ENCODE data around the gene YIPF4.
"Not testable (repeated sequence)": the region's sequence is repeated elsewhere in the genome, so short reads cannot be mapped to it uniquely, and the experiment has no call there.

The YIPF4 gene

DNA sequence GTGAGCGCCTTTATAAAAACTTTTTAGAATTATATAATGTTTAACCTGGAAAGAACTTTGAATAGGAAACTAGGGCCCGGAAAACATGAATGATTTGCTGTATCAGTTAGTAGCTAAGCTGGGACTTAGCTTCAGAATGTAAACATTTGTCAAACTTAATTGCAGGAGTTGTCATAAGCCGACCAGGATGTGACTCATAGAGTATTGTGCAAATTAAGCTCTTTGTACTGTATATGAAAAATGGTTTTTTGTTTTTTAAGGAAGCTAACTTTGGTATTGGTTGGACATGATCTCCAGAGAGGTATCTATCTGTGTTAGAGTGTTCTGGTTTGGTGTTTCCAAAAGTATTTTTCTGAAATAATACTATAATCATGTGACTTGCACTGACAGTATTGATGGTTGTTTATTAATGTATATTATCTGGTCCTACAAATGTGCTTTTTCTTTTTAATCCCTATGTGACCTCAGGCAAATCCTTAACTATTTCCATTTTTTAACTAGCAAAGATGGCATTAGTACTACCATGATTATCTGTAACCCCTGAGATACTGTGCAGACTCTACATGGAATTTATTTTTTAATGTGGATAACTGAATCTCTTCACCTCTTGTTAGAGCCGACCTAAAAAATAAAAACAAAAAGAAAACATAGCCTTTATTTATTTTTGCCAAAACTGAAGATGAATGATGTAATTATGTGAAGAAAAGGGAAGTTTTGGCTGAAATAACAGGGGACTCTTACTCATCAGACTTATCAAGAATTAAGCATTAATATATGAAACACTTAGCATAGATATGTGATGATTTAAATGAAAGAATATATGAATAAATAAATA lies 11.7 kb downstream of the YIPF4 start:
- DNase-seq (ENCODE audit: low spot score), result no peak

- DNase-seq (ENCODE audit: low spot score), result no peak
Observed at GRCh38 chr2:32290000-32290339, 12.3 kb downstream of the YIPF4 start.

GRCh38 chr2:32291746-32292145 lies 14.0 kb downstream of the YIPF4 start:
- no peak for DNase-seq (ENCODE audit: low spot score)

DNA sequence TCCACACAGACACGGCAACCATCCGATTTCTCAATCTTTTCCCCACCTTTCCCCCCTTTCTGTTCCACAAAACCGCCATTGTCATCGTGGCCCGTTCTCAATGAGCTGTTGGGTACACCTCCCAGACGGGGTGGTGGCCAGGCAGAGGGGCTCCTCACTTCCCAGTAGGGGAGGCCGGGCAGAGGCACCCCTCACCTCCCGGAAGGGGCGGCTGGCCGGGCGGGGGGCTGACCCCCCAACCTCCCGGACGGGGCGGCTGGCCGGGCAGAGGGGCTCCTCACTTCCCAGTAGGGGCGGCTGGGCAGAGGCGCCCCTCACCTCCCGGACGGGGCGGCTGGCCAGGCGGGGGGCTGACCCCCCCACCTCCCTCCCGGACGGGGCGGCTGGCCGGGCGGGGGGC lies 15.8 kb downstream of the YIPF4 start:
- not testable (repeated sequence) for DNase-seq (ENCODE audit: low spot score)

- not testable (repeated sequence) for DNase-seq (ENCODE audit: low spot score)
Observed at GRCh38 chr2:32293966-32294562, 16.4 kb downstream of the YIPF4 start.

DNA sequence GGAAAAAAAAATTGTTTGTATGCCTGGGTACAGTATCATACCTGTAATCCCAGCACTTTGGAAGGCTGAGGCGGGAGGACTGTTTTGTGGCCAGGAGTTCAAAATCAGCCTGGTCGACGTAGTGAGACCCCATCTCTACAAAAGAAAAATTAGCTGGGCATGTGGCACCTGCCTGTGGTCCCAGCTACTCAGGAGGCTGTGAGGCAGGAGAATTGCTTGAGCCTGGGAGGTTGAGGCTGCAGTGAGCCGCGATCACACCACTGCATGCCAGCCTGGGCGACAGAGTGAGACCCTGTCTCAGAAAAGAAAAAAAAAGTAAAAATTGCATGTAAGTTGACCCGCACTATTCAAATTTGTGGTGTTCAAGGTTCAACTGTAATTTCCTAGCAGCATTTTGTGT lies 32.9 kb downstream of the YIPF4 start:
- DNase-seq (ENCODE audit: low spot score), result no peak

DNA sequence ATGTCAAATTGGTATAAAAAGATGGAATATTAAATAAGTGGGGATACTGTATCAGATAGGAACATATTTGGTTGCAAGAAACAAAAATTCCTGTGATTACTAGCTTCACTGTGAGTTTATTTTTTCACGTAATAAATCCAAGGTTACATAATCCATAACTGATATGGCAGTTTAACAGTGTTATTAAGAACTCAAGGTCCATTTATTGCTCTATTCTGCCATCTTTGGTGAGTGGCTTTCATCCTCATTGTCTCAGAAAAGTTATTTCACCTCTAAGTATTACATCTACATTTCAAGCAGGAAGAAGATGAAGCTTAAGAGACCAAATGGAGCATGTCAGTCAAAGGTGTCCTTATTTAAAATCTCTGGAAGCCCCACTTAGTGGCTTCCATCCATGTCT lies 37.2 kb downstream of the YIPF4 start:
- DNase-seq (ENCODE audit: low spot score), result no peak

DNA sequence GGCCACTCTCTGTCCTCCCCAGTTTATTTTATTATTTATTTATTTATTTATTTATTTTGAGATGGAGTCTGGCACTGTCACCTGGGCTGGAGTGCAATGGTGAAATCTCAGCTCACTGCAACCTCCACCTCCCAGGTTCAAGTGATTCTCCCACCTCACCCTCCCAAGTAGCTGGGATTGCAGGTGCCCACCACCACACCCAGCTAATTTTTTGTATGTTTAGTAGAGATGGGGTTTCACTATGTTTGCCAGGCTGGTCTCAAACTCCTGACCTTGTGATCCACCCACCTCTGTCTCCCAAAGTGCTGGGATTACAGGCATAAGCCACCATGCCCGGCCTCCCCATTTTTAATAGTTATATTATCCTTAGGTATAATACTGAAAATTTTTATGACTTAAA lies 51.0 kb downstream of the YIPF4 start:
- DNase-seq (ENCODE audit: low spot score), result not testable (repeated sequence)

DNA sequence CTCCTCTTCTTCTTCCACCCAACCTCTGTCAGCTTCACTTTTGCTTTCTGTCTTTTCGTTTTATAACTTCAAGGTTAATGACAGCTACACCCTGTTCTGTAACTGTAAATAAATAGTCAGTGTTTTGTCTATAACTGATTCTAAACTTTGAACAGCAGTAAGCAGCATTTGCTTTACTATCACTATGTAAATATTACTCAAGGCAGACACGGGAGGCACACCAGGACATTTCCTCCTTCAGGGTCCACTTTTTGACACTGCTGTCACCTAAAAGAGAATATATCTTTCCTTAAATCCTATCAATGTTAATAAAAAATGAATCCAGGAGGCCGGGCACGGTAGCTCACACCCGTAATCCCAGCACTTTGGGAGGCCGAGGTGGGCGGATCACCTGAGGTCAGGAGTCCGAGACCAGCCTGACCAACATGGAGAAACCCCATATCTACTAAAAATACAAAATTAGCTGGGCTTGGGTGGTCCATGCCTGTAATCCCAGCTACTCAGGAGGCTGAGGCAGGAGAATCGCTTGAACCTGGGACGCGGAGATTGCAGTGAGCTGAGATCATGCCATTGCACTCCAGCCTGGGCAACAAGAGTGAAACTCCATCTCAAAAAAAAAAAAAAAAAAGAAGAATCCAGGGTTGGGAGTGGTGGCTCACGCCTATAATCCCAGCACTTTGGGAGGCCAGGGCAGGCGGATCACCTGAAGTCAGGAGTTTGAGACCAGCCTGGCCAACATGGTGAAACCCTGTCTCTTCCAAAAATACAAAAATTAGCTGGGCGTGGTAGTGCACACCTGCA lies 51.7 kb downstream of the YIPF4 start:
- not testable (repeated sequence) for DNase-seq (ENCODE audit: low spot score)

GRCh38 chr2:32330136-32330535 lies 52.4 kb downstream of the YIPF4 start:
- DNase-seq (ENCODE audit: low spot score), result no peak

GRCh38 chr2:32342801-32343200 lies 65.1 kb downstream of the YIPF4 start:
- no peak for DNase-seq (ENCODE audit: low spot score)

DNA sequence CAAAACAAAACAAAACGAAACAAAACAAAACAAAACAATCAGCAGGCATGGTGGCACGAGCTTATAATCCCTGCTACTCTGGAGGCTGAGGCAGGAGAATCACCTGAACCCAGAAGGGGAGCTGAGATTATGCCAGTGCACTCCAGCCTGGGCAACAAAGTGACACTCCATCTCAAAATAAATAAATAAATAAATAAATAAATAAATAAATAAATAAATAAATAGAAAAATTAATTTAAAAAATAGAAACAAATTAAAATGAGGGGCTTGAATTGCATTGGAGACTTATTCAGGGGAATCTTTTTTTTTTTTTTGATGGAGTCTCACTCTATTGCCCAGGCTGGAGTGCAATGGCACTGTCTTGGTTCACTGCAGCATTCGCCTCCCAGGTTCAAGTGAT lies 73.1 kb downstream of the YIPF4 start:
- DNase-seq (ENCODE audit: low spot score), result not testable (repeated sequence)

DNA sequence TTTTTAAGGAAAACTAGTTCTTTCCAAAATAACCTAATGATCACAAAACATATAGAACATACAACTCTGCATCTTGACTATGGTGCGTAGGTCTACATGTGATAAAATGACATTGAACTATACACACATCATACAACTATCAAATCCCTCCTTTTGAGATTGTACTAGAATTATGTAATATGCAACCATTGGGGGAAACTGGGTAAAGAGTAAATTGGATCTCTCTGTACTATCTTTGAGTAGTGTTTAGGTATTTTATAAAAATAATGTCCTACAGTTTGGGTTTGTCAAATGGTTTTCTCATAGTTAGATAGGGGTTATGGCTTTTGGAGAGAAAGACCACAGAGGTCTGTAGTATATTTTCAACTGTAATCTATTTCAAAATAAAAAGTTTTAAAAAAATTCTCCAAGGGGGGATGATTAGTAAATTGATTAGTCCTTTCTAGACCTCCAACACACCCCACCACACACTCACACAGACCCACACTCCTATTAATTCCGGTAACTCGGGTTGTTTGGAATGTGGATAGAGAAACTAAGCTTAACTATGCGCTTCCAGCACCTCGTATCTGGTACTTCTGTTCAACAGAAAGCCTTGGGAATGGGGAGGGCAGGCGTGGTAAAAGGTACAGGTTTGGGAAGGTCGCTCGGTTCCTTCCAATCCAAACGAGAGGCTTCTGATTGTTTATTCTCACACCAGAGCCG lies 78.4 kb downstream of the YIPF4 start:
- DNase-seq (ENCODE audit: low spot score), result no peak

DNA sequence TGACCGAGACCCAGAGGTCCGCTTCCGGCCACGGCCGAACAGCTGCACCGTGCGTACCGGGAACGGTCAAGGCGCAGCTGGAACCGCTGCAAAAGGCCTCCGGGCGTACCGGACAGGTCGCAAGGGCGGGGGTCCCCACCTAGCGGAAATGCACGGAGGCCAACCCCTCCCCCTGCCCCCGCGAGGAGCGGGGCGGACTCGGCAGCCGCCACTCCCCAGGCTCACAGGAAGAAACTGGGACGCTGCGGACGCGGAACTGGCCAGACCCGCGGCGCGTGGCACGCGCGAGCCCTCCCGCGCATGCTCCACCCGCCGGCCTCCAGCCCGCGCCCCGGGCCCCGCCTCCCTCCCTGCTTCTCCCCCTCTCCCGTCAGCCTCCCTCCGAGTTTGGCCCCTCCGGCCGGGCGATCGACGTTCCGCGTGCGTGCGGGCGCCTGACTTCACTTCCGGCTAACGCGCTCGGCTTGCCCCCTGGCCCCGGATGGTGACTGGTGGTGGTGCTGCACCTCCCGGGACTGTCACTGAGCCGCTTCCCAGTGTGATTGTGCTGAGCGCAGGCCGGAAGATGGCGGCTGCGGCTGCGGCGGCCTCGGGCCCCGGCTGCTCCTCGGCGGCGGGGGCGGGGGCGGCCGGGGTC lies 79.1 kb downstream of the YIPF4 start, which contains the start of gene BIRC6:
TSS of gene BIRC6 (plus strand) at position 343 of the 637 bp plus-strand sequence. CDS start at position 482, 139 bp downstream.
- DNase-seq (ENCODE audit: low spot score), result peak; percentile 99

DNA sequence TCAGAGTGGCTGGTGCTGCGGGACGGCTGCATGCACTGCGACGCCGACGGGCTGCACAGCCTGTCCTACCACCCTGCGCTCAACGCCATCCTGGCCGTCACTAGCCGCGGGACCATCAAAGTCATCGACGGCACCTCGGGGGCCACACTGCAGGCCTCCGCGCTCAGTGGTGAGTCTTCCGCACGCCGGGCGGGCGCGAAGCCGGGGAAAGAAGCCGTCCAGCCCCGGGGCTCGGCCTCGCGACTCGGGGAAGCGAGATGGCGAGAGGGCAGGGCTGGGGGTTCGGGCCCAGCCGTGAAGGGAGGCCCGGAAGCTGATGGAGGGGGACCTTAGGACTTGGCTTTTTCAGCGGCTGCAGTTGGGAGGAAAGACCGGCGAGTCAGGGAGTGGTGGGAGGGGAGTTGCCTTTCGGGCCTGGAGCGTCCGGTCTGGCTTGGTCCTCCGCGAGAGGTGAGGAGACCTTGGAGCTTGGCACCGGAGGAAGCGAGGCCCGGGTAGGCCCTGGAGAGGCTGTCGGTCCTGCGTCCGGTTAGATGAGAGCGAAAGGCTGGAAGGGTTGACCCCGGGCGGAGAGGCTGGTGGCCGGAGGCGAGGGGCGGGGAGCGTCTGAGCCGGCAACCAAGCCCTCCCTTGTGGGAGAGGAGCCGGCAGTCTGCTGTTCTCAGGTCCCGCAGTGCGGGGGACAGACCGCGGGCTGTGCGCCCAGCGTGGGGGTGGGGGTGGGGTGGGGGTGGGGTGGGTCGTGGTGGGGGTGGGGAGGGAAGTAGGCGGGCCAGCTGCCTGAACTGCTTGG lies 79.8 kb downstream of the YIPF4 start:
- DNase-seq (ENCODE audit: low spot score), result peak; percentile 75

DNA sequence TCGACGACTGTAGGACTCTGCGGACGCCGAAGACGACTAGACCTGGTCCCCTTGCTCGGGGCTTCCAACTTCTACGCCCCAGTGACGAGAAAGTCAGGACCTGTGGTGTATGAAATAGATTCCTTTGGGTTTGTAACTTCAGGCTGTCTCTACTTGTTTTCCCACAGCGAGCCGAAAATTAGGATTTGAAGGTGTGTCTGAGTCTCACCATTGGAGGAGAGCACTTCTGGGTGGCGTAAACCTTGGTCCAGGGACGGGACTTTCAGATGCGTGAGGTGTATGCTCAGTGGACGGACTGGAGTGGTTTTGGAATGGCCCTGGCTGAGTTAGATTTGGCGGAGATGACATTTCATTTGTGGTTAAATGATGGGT lies 80.4 kb downstream of the YIPF4 start:
- no peak for DNase-seq (ENCODE audit: low spot score)

DNA sequence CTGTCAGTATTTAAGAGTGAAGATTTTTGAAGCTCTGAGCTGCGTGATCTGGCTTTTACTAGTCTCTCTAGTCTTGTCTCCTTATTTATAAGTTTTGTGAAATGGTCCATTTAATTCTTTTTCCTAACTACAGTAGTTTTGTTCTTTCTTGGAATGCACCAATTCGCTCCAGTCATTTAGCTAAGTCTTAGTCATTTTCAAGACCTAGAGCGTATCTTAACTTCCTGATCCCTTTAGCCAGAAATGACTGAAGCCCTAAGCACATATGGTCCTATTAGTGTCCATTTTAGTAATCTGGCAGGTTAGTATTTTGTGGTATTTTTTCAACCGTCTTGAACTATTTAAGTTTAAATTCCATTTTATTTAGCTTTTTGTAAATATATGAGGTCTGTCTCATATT lies 82.7 kb downstream of the YIPF4 start:
- DNase-seq (ENCODE audit: low spot score), result no peak

DNA sequence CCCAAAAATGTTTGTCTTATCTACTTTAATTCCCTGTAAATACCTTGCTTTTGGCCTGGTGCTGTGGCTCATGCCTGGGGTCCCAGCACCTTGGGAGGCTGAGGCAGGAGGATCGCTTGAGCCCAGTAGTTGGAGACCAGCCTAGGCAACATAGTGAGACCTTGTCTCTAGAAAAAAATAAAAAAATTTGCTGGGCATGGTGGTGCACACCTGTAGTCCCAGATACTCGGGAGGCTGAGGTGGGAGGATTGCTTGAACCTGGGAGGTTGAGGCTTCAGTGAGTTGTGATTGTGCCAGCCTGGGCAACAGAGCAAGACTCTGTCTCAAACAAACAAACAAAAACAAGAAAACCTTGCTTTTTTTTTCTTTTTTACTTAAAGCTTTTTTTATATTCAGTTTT lies 85.3 kb downstream of the YIPF4 start:
- not testable (repeated sequence) for DNase-seq (ENCODE audit: low spot score)

DNA sequence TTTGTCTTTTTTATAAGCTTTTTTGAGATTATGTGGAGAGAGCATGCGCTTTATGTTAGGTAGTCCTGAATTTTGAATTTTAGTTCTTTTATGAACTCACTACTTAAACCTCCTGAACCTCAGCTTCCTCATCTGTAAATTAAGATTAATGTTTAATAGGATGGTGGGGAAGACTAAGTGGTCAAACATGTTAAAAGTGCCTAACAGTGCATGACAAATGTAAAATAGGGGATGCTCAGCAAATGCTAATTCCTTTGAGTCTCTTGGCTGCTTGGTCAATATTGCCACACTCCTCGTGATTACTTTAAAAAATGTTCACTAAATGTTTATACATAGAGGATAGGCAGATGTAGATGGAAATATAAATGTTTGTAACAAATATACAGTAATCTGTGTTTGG lies 85.9 kb downstream of the YIPF4 start:
- no peak for DNase-seq (ENCODE audit: low spot score)

DNA sequence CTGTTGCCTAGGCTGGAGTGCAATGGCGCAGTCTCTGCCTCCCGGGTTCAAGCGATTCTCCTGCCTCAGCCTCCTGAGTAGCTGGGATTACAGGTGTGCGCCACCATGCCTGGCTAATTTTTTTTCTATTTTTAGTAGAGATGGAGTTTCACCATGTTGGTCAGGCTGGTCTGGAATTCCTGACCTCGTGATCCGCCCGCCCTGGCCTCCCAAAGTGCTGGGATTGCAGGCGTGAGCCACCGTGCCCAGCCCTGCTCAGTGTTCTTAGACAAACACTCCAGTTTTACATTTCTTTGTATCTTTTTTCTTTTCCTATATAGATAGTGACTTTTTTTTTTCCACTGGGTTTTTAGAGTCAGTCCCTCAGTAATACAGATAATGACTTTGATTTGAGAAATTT lies 86.6 kb downstream of the YIPF4 start:
- DNase-seq (ENCODE audit: low spot score), result not testable (repeated sequence)

GRCh38 chr2:32365679-32366078 lies 88.0 kb downstream of the YIPF4 start:
- not testable (repeated sequence) for DNase-seq (ENCODE audit: low spot score)
